OCI-LY1 (cell line): ENCODE results near the gene MACROD1.
A peak's percentile ranks its signal among the peaks of the same experiment; 100 is the strongest.

Experiments used
- H2AFZ ChIP-seq: fragments of 200-600 bp; sonication (generic), shearing (Covaris generic); 2 replicates; pipeline ENCODE4 v1.6.0; 2014; ENCODE audit warnings: antibody characterized with exemption, mild to moderate bottlenecking, low read length
- H3F3A ChIP-seq: fragments of 200-600 bp; sonication (generic), shearing (Covaris generic); 2 replicates; pipeline ENCODE4 v1.6.0; 2014; ENCODE audit warnings: mild to moderate bottlenecking, antibody characterized with exemption, low read length, moderate library complexity; ENCODE audit not compliant: insufficient read depth
- H3K27ac ChIP-seq: fragments of 200-600 bp; sonication (generic); 2 replicates; pipeline ENCODE4 v1.5.1; 2014; ENCODE audit warnings: low read length, mixed run types, mild to moderate bottlenecking, low read depth; ENCODE audit not compliant: poor library complexity, severe bottlenecking
- H3K27me3 ChIP-seq: fragments of 200-600 bp; sonication (generic); 2 replicates; pipeline ENCODE4 v1.6.0; 2014; ENCODE audit warnings: antibody characterized with exemption, mild to moderate bottlenecking, low read length, moderate library complexity; ENCODE audit not compliant: insufficient read depth
- H3K36me3 ChIP-seq: fragments of 200-600 bp; sonication (generic); 2 replicates; pipeline ENCODE4 v1.6.1; 2014; ENCODE audit warnings: mild to moderate bottlenecking, antibody characterized with exemption, low read length, moderate library complexity, mixed read lengths; ENCODE audit not compliant: insufficient read depth
- H3K4me1 ChIP-seq: fragments of 200-600 bp; sonication (generic); 2 replicates; pipeline ENCODE4 v1.5.1; 2014; ENCODE audit warnings: mild to moderate bottlenecking, low read length, moderate library complexity; ENCODE audit not compliant: insufficient read depth, severe bottlenecking
- H3K4me2 ChIP-seq: fragments of 200-600 bp; sonication (generic), shearing (Covaris generic); 2 replicates; pipeline ENCODE4 v1.6.1; 2014; ENCODE audit warnings: low read length
- H3K4me3 ChIP-seq: fragments of 200-600 bp; sonication (generic); 2 replicates; pipeline ENCODE4 v1.5.1; 2014; ENCODE audit warnings: low read length, low read depth, mild to moderate bottlenecking, mixed read lengths; ENCODE audit not compliant: poor library complexity, severe bottlenecking
- H3K79me2 ChIP-seq: fragments of 200-600 bp; shearing (Covaris generic); 2 replicates; pipeline ENCODE4 v1.6.1; 2016; ENCODE audit warnings: mixed run types, low read length, mixed read lengths; ENCODE audit not compliant: insufficient read depth
- H3K9ac ChIP-seq: fragments of 200-600 bp; sonication (generic), shearing (Covaris generic); 2 replicates; pipeline ENCODE4 v1.6.1; 2014; ENCODE audit warnings: mild to moderate bottlenecking, low read length, mixed read lengths
- H3K9me2 ChIP-seq: fragments of 200-600 bp; sonication (generic), shearing (Covaris generic); 2 replicates; pipeline ENCODE4 v1.6.1; 2014; ENCODE audit warnings: low read depth, mild to moderate bottlenecking, low read length, mixed read lengths
- H3K9me3 ChIP-seq: fragments of 200-600 bp; shearing (Covaris generic); 2 replicates; pipeline ENCODE4 v1.6.1; 2014; ENCODE audit warnings: low read length, mixed read lengths
- H4K20me1 ChIP-seq: fragments of 200-600 bp; sonication (generic), shearing (Covaris generic); 2 replicates; pipeline ENCODE4 v1.6.0; 2016; ENCODE audit warnings: mild to moderate bottlenecking, low read length; ENCODE audit not compliant: insufficient read depth
- EZH2 ChIP-seq: fragments of 200-600 bp; sonication (generic), shearing (Covaris generic); IDR thresholded peaks from 2 replicates; pipeline ENCODE4 v1.8.0; 2017; ENCODE audit warnings: borderline replicate concordance, mixed run types, mild to moderate bottlenecking, antibody characterized with exemption, low read length, moderate library complexity, mixed read lengths
- TF ChIP-seq, protein P1 (sequence below): fragments of 200-600 bp; sonication (generic), shearing (Covaris generic); IDR thresholded peaks from 2 replicates; pipeline ENCODE4 v1.5.1; 2017; ENCODE audit warnings: mild to moderate bottlenecking, antibody characterized with exemption, low read length, moderate library complexity, mixed read lengths

MACROD1 gene

DNA sequence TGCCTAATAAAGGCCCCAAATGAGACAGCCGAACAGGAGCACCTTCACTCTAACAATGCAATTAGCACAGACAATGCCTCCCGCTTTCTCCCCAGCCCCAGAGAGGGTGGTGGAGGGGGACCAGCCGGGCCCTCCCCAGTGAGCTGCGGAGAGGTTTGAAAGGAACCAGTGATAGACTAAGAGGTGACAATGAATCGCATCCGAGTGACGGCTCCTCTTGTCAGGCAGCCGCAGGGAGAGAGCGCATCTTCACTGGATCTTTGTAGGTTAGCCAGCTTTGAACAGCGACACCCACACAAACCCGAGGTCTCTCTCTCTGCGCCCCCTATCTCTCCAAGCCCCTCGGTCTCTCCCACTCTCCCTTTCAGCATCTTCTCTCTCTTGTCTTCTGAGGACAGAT, 102.1 kb downstream of the MACROD1 start:
- Histone ChIP-seq H3K4me2 (no peak overlapping the region), H3K4me1 (peaks cover 14% of the 10 kb centered on the region), H4K20me1 (no peaks in the 10 kb centered on the region), H3K27ac (no peak overlapping the region), H3K36me3 (no peaks in the 10 kb centered on the region), H3K9me2 (no peaks in the 10 kb centered on the region), H3K9ac (no peak overlapping the region), H3K27me3 (0 out of 2 replicates have a peak, but pooled peaks cover 10% of the 10 kb centered on the region), H3K79me2 (no peaks in the 10 kb centered on the region), H2AFZ (no peak overlapping the region), H3F3A (no peaks in the 10 kb centered on the region), H3K9me3 (no peaks in the 10 kb centered on the region), H3K4me3 (no peak overlapping the region)
- TF ChIP-seq, protein P1, sequence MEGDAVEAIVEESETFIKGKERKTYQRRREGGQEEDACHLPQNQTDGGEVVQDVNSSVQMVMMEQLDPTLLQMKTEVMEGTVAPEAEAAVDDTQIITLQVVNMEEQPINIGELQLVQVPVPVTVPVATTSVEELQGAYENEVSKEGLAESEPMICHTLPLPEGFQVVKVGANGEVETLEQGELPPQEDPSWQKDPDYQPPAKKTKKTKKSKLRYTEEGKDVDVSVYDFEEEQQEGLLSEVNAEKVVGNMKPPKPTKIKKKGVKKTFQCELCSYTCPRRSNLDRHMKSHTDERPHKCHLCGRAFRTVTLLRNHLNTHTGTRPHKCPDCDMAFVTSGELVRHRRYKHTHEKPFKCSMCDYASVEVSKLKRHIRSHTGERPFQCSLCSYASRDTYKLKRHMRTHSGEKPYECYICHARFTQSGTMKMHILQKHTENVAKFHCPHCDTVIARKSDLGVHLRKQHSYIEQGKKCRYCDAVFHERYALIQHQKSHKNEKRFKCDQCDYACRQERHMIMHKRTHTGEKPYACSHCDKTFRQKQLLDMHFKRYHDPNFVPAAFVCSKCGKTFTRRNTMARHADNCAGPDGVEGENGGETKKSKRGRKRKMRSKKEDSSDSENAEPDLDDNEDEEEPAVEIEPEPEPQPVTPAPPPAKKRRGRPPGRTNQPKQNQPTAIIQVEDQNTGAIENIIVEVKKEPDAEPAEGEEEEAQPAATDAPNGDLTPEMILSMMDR: no peak
- no peak for TF ChIP-seq EZH2

DNA sequence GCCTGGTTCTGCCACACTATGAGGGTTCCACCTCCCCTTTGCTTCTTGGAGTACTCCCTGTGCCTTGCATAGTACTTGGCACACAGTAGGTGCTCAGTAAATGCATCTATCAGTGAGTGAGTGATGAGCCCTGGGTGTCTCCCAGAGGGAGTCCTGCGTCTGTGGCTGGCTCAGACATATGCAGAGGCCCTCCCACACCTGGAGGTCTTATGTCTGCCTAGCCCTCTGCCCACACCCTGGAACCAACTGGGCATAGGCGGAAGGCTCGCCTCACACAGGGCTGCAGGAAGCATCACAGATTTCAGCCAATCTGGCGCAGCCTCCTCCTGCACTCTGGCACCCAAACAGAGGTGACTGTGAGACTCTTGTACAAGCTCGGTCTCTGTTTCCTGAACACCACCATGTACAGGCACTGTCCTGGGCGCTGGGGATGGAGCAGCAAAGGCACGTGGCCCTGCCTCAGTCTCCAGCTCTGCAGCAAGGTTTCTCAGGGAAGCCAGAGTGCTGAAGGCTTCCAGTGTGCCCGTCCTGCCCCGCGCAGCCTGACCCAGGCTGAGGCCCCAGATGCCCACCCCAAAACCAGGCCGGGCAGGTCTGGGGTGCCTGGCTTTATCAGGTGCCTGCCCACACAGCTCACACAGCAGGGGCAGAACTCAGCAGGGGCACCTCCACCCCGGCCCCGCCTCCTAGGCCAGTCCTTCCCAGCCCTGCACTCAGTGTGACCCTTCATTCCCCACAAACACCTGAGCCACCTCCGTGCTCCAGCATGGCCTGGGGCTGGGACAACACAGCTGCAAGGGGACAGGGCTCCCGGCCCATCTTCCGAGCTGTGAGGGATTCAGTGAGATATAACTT, 103.5 kb downstream of the MACROD1 start:
- H3K79me2 ChIP-seq: no peaks in the 10 kb centered on the region
- no peak overlapping the region for H3K27ac ChIP-seq
- H3K4me3 ChIP-seq: no peak overlapping the region
- no peaks in the 10 kb centered on the region for H3K9me3 ChIP-seq
- 0 out of 2 replicates have a peak, but pooled peaks cover 10% of the 10 kb centered on the region for H3K27me3 ChIP-seq
- H3F3A ChIP-seq: no peaks in the 10 kb centered on the region
- H2AFZ ChIP-seq: no peak overlapping the region
- H3K9me2 ChIP-seq: no peaks in the 10 kb centered on the region
- peaks cover 14% of the 10 kb centered on the region for H3K4me1 ChIP-seq
- no peaks in the 10 kb centered on the region for H3K36me3 ChIP-seq
- TF ChIP-seq, protein P1: no peak
- TF ChIP-seq EZH2: no peak
- no peak overlapping the region for H3K9ac ChIP-seq
- no peaks in the 10 kb centered on the region for H4K20me1 ChIP-seq
- no peak overlapping the region for H3K4me2 ChIP-seq

DNA sequence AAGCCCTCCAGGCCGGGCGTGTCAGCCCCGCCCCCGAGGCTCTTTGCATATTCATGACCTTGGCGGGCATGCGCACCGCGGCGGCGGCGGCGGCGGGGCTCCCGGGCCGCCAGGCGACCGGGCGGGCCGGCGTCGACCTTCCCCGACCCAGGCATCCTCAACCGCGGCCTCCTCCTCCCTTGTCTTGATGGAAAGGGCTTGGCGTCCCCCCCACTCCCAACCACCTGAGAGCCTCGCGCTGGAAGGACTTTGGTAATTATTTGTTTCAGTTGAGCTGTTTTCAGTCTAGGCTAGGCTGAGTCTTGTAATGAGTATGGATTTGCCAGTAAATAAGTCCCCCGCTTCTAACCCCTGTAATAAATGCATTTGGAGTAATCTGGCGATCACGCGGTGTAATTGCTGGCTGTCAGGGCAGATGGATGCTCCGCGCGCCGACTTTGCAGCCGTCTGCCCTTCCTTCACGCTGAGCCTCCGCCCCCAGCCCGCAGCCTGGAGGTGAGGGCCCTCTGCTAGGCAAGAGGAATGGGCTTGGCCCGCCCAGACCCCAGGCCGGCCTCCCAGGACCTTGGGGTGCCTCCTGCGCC, 105.0 kb downstream of the MACROD1 start:
- Histone ChIP-seq H3K79me2 (no peaks in the 10 kb centered on the region), H3K27ac (no peak overlapping the region), H2AFZ (no peak overlapping the region), H4K20me1 (no peaks in the 10 kb centered on the region), H3K9me3 (no peaks in the 10 kb centered on the region), H3K9me2 (no peaks in the 10 kb centered on the region), H3K27me3 (0 out of 2 replicates have a peak, but pooled peaks cover 10% of the 10 kb centered on the region), H3K4me3 (peak overlapping the region; percentile 60), H3K9ac (peak overlapping the region; percentile 57; the same call in 1 of the 2 replicates), H3K36me3 (no peaks in the 10 kb centered on the region), H3K4me1 (peaks cover 14% of the 10 kb centered on the region), H3F3A (no peaks in the 10 kb centered on the region), H3K4me2 (peak overlapping the region; percentile 97)
- TF ChIP-seq, protein P1: no peak
- TF ChIP-seq EZH2: no peak
